Measurements from ENCODE around the gene ATP5PB. TPM values are rescaled to one million over a fixed set of nuclear protein-coding genes. Genes with fewer than 3 reads are reported as not detected.

Gene ATP5PB
- total RNA-seq, 1 donor from 2014 or later: 220 TPM

- H3K4me1 Mint-ChIP-seq: no peaks in the 10 kb centered on the region
- no peak overlapping the region for H3K27ac Mint-ChIP-seq
- intact Hi-C loops (cut with micrococcal nuclease): no loop called here
- ATAC-seq (ENCODE audit: low read depth): no peak
- H3K27me3 Mint-ChIP-seq: no peaks in the 10 kb centered on the region
- DNase-seq: no peak
- ChIA-PET POLR2A (interaction anchor here (0.7 to 1.8 kb wide), 4 partner anchors 8 to 14 kb away, joined by 3 to 7 read pairs (median 4); partner anchors contain the start of gene WDR77), CTCF (interaction anchor here (0.7 to 1.4 kb wide), 2 partner anchors 46 to 114 kb away, joined by 4 read pairs; no protein-coding TSS in a partner anchor)
- TF ChIP-seq CTCF (IDR thresholded peaks at IDR 0.05): no peak
- H3K4me3 Mint-ChIP-seq: no peak overlapping the region
- peaks cover 73% of the 10 kb centered on the region for H3K36me3 Mint-ChIP-seq (ENCODE audit: low read depth)
- H3K9me3 Mint-ChIP-seq: no peaks in the 10 kb centered on the region
These were observed 12.5 kb downstream of the ATP5PB start for GRCh38 chr1:111461765-111462164.

DNA sequence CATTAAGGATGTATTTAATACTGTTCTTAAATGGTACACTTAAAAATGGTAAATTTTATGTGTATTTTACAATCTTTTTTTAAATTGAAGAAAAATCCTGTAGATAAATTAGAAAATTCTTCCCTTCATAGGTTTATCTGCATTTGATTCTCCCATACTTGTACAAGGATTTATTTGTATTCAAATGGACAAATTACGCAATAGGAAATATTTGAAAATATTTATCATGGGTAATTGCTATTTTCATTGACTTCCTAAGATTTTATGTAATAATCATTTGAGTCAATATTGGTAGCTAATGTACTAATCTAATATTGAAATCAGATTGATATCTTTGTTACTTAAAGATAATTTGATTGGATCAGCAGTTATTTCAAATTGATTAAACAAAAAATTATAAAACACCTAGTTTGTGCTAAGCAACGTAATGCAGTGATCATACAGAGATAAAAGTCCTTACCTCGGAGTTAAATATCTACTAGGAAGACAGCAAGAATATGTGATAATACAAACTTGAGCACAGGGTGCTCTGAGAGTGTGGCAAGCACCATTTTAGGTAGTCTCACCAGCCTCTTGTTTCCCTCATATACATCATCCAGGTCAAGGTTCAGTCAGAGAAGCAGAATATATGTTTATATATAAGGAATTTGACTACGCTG is 13.2 kb downstream of the ATP5PB start:
- H3K4me3 Mint-ChIP-seq: no peak overlapping the region
- no peaks in the 10 kb centered on the region for H3K9me3 Mint-ChIP-seq
- H3K27ac Mint-ChIP-seq: no peak overlapping the region
- intact Hi-C loops (cut with micrococcal nuclease): no loop called here
- TF ChIP-seq CTCF (IDR thresholded peaks at IDR 0.05): no peak
- H3K36me3 Mint-ChIP-seq (ENCODE audit: low read depth): peaks cover 68% of the 10 kb centered on the region
- no peaks in the 10 kb centered on the region for H3K27me3 Mint-ChIP-seq
- ATAC-seq (ENCODE audit: low read depth) (no peak), DNase-seq (no peak)
- CTCF ChIA-PET: interaction anchor here (1.2 kb wide), 1 partner anchor 45 kb away, joined by 3 read pairs; no protein-coding TSS in a partner anchor
- POLR2A ChIA-PET: interaction anchor here (0.7 to 1.8 kb wide), 5 partner anchors 9 to 14 kb away, joined by 3 to 7 read pairs (median 3); partner anchors contain the start of gene WDR77
- H3K4me1 Mint-ChIP-seq: no peaks in the 10 kb centered on the region

- DNase-seq (no peak), ATAC-seq (ENCODE audit: low read depth) (no peak)
- Mint-ChIP-seq H3K36me3 (ENCODE audit: low read depth) (peaks cover 63% of the 10 kb centered on the region), H3K9me3 (no peaks in the 10 kb centered on the region), H3K27me3 (no peaks in the 10 kb centered on the region), H3K4me3 (no peak overlapping the region), H3K4me1 (no peaks in the 10 kb centered on the region), H3K27ac (no peak overlapping the region)
- POLR2A ChIA-PET: interaction anchor here (1.5 to 1.8 kb wide), 3 partner anchors 8 to 12 kb away, joined by 3 to 7 read pairs (median 5); no protein-coding TSS in a partner anchor
- no peak for TF ChIP-seq CTCF (IDR thresholded peaks at IDR 0.05)
- intact Hi-C loops (cut with micrococcal nuclease): no loop called here
- CTCF ChIA-PET: interaction anchor here (1.2 kb wide), 1 partner anchor 45 kb away, joined by 3 read pairs; no protein-coding TSS in a partner anchor
These were observed 13.9 kb downstream of the ATP5PB start for GRCh38 chr1:111463029-111463683.

GRCh38 chr1:111465754-111466153 is 16.5 kb downstream of the ATP5PB start:
- no peak for DNase-seq
- Mint-ChIP-seq H3K4me1 (no peaks in the 10 kb centered on the region), H3K27me3 (no peaks in the 10 kb centered on the region), H3K9me3 (no peaks in the 10 kb centered on the region), H3K36me3 (ENCODE audit: low read depth) (peaks cover 43% of the 10 kb centered on the region), H3K4me3 (no peak overlapping the region), H3K27ac (no peak overlapping the region)
- ChIA-PET POLR2A (interaction anchor here (0.9 to 1.3 kb wide), 4 partner anchors 11 to 32 kb away, joined by 3 to 5 read pairs (median 3); partner anchors contain the start of genes ATP5PB and WDR77), CTCF (interaction anchor here (0.7 to 1.5 kb wide), 3 partner anchors 11 to 303 kb away, joined by 3 read pairs; no protein-coding TSS in a partner anchor)
- intact Hi-C loops (cut with micrococcal nuclease): no loop called here
- no peak for ATAC-seq (ENCODE audit: low read depth)
- TF ChIP-seq CTCF (IDR thresholded peaks at IDR 0.05): no peak

- ATAC-seq (ENCODE audit: low read depth): no peak
- POLR2A ChIA-PET: interaction anchor here (2.7 kb wide), 1 partner anchor 10 kb away, joined by 9 read pairs; no protein-coding TSS in a partner anchor
- H3K36me3 Mint-ChIP-seq (ENCODE audit: low read depth): peaks cover 36% of the 10 kb centered on the region
- DNase-seq: no peak
- TF ChIP-seq CTCF (IDR thresholded peaks at IDR 0.05): no peak
- CTCF ChIA-PET: interaction anchor here (0.7 to 1.5 kb wide), 3 partner anchors 10 to 303 kb away, joined by 3 read pairs; no protein-coding TSS in a partner anchor
- H3K27ac Mint-ChIP-seq: no peak overlapping the region
- intact Hi-C loops (cut with micrococcal nuclease): no loop called here
- no peak overlapping the region for H3K4me3 Mint-ChIP-seq
- no peaks in the 10 kb centered on the region for H3K9me3 Mint-ChIP-seq
- H3K27me3 Mint-ChIP-seq: no peaks in the 10 kb centered on the region
- H3K4me1 Mint-ChIP-seq: no peaks in the 10 kb centered on the region
These were observed 17.2 kb downstream of the ATP5PB start for GRCh38 chr1:111466480-111466879.
